Astrocyte of the cerebellum (primary cell): ENCODE measurements around the gene TRAPPC12.

Experiments
- DNase-seq: peaks from one replicate; pipeline ENCODE4 v3.0.0-alpha.2; 2011; ENCODE audit warnings: low read depth
- H3K4me3 ChIP-seq: 2 replicates; pipeline ENCODE4 v1.5.1; 2011; ENCODE audit warnings: mild to moderate bottlenecking, low read depth, low read length, moderate library complexity
- in situ Hi-C: cut with HindIII; loops from 2 replicates; pipeline ENCODE4 v1.10.0; 2017; ENCODE audit warnings: low sequenced_read_pairs
- TF ChIP-seq, protein P1 (sequence below): IDR thresholded peaks from 2 replicates; pipeline ENCODE4 v1.5.1; 2012; ENCODE audit warnings: low read length, low read depth, moderate library complexity, mild to moderate bottlenecking; ENCODE audit errors: missing control alignments

The TRAPPC12 gene

GRCh38 chr2:3465844-3466481 is 86.5 kb downstream of the TRAPPC12 start:
- TF ChIP-seq, protein P1, sequence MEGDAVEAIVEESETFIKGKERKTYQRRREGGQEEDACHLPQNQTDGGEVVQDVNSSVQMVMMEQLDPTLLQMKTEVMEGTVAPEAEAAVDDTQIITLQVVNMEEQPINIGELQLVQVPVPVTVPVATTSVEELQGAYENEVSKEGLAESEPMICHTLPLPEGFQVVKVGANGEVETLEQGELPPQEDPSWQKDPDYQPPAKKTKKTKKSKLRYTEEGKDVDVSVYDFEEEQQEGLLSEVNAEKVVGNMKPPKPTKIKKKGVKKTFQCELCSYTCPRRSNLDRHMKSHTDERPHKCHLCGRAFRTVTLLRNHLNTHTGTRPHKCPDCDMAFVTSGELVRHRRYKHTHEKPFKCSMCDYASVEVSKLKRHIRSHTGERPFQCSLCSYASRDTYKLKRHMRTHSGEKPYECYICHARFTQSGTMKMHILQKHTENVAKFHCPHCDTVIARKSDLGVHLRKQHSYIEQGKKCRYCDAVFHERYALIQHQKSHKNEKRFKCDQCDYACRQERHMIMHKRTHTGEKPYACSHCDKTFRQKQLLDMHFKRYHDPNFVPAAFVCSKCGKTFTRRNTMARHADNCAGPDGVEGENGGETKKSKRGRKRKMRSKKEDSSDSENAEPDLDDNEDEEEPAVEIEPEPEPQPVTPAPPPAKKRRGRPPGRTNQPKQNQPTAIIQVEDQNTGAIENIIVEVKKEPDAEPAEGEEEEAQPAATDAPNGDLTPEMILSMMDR: no peak
- peak; percentile 83 for DNase-seq
- in situ Hi-C loops: no loop called here

DNA sequence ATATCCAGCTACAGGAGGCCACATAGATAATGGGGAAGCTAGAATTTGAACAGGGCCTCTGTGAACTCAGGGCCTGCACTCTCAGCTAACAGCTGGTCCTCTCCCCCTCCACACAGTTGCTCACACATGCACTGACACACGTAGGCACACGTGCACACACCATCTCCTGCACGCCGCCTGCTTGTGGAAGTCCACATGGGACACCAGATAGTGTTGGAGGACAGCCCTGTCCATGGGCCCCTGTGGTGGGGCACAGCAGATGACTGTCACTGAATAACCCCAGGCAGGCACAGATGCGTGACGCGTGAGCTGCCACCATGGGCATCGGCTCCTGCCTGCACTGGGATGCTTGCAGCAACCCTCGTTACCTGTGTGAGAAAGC is 87.0 kb downstream of the TRAPPC12 start:
- no peak overlapping the region for H3K4me3 ChIP-seq
- DNase-seq: no peak
- TF ChIP-seq, protein P1: no peak
- in situ Hi-C loops: no loop called here

More at GRCh38 chr2:3465844-3466481, 86.5 kb downstream of the TRAPPC12 start:
- no peak overlapping the region for H3K4me3 ChIP-seq

- no peak overlapping the region for H3K4me3 ChIP-seq
- TF ChIP-seq, protein P1: no peak
- DNase-seq: no peak
- in situ Hi-C loops: no loop called here
Measured at GRCh38 chr2:3466966-3467365, 87.5 kb downstream of the TRAPPC12 start.

DNA sequence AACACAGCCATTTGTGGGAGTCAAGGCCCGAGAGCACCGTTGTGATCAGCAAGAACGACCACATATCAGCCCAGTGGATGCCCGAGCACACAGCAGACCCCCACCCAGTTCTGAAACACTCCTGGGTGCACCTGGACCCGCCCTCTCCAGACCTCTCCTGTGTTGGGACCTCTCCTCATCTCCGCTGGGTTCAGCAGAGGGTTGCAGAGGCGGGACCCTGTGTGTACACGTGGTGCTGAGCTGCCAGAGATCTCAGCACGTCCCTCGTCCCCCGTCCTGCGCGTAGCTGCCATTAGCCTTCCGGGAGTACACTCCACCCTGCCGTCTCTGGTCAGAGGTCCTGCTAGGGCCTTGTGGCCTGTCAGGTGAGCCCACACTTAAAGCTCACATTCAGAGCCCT is 88.2 kb downstream of the TRAPPC12 start:
- DNase-seq: no peak
- TF ChIP-seq, protein P1: no peak
- in situ Hi-C loops: no loop called here
- H3K4me3 ChIP-seq: no peak overlapping the region

DNA sequence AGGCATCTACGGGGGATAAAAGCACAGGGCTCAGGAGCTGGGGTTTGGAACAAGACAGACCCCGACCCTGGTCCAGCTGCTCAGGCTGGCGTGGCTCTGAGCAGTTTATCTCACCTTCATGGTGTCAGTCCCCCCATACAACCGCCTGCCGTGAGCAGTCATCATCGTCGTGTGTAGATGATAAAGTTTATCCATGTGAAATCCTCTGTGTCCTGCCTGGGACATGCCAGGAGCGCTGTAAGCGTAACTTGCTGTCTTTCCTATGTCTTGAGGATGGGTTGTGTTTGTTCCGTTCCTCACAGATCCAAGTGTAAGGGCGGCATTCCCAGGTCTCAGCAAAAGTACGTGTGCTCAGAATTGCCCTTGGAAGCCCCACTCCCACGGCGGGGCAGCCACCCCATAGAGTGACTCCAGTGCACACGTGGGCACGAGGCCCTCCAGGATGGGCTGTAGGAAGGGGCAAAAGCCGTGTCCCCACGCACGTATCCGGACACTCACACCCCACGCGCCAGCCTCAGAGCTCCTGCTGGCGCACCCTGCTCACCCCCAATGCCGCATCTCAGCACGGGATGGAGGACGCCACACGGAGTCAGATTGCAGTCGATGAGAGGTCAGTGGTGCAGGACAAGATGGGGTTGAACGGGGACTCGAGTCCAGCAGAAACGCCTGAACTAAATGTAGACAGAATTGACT is 88.9 kb downstream of the TRAPPC12 start:
- in situ Hi-C loops: no loop called here
- H3K4me3 ChIP-seq: no peak overlapping the region
- TF ChIP-seq, protein P1: no peak
- no peak for DNase-seq

GRCh38 chr2:3469486-3469885 is 90.0 kb downstream of the TRAPPC12 start:
- in situ Hi-C loops: no loop called here
- DNase-seq: no peak
- no peak overlapping the region for H3K4me3 ChIP-seq
- TF ChIP-seq, protein P1: no peak
